SK-MEL-5 (cell line): ENCODE data around the gene CALML3. TPM values are rescaled to one million over a fixed set of nuclear protein-coding genes. Genes with fewer than 3 reads are reported as not detected.

ENCODE experiments used
- DNase-seq: peaks from one replicate; pipeline ENCODE4 v3.0.0-alpha.2; 2016; ENCODE audit warnings: low read depth, low spot score
- in situ Hi-C: cut with HindIII; loops from 2 replicates; pipeline ENCODE4 v1.10.0; 2016; ENCODE audit warnings: low sequenced_read_pairs, high pct_unique_total_duplicates, low pct_unique_long_range_greater_than_20kb
- total RNA-seq: library from RNA; depleted of rRNA; stranded (reverse); fragments of >200 nt; shearing (Covaris generic); gene quantifications from 2 replicates; pipeline ENCODE4 v1.2.3, GENCODE V29; 2014

Gene CALML3
- total RNA-seq, 1 experiment from 2014 or later = not detected

GRCh38 chr10:5545778-5546710 lies 21.3 kb downstream of the CALML3 start:
- DNase-seq = no peak
- in situ Hi-C loops = no loop called here

- no peak for DNase-seq
- in situ Hi-C loops = no loop called here
These were observed 22.3 kb downstream of the CALML3 start for GRCh38 chr10:5546891-5547680.

GRCh38 chr10:5547681-5547930 lies 22.8 kb downstream of the CALML3 start:
- in situ Hi-C loops = no loop called here
- no peak for DNase-seq

GRCh38 chr10:5547931-5548660 lies 23.3 kb downstream of the CALML3 start:
- in situ Hi-C loops = no loop called here
- peak; percentile 57 for DNase-seq

- DNase-seq = no peak
- in situ Hi-C loops = no loop called here
These were observed 24.9 kb downstream of the CALML3 start for GRCh38 chr10:5549462-5550249.

GRCh38 chr10:5550250-5550545 lies 25.4 kb downstream of the CALML3 start:
- no peak for DNase-seq
- in situ Hi-C loops = no loop called here

GRCh38 chr10:5550621-5551530 lies 26.1 kb downstream of the CALML3 start:
- in situ Hi-C loops = no loop called here
- no peak for DNase-seq

- no peak for DNase-seq
- in situ Hi-C loops = no loop called here
These were observed 27.0 kb downstream of the CALML3 start for GRCh38 chr10:5551531-5552375.

- no peak for DNase-seq
- in situ Hi-C loops = no loop called here
These were observed 27.9 kb downstream of the CALML3 start for GRCh38 chr10:5552376-5553321.

- no peak for DNase-seq
- in situ Hi-C loops = no loop called here
These were observed 28.8 kb downstream of the CALML3 start for GRCh38 chr10:5553400-5554170.

- no peak for DNase-seq
- in situ Hi-C loops = no loop called here
These were observed 30.3 kb downstream of the CALML3 start for GRCh38 chr10:5555021-5555510.

GRCh38 chr10:5555881-5556280 lies 31.1 kb downstream of the CALML3 start:
- no peak for DNase-seq
- in situ Hi-C loops = no loop called here

- in situ Hi-C loops = no loop called here
- no peak for DNase-seq
These were observed 31.8 kb downstream of the CALML3 start for GRCh38 chr10:5556576-5556975.

- in situ Hi-C loops = no loop called here
- no peak for DNase-seq
These were observed 32.4 kb downstream of the CALML3 start for GRCh38 chr10:5557040-5557721.
